ENCODE data around the gene GPRIN3.

GPRIN3 gene

GRCh38 chr4:89275587-89275986, 32.0 kb downstream of the GPRIN3 start:
- no peak for TF ChIP-seq CTCF (conservative IDR thresholded peaks at IDR 0.05; ENCODE audit: low read depth, low read length)
- no peak for DNase-seq (ENCODE audit: low read depth)
- no peak overlapping the region for H3K4me3 ChIP-seq (ENCODE audit: low read depth, low read length)

- TF ChIP-seq CTCF (conservative IDR thresholded peaks at IDR 0.05; ENCODE audit: low read depth, low read length) = no peak
- H3K4me3 ChIP-seq (ENCODE audit: low read depth, low read length) = no peak overlapping the region
- DNase-seq (ENCODE audit: low read depth) = no peak
These were observed 33.9 kb downstream of the GPRIN3 start for GRCh38 chr4:89273741-89274141.

- DNase-seq (ENCODE audit: low read depth) = no peak
- TF ChIP-seq CTCF (conservative IDR thresholded peaks at IDR 0.05; ENCODE audit: low read depth, low read length) = no peak
- no peak overlapping the region for H3K4me3 ChIP-seq (ENCODE audit: low read depth, low read length)
These were observed 36.8 kb downstream of the GPRIN3 start for GRCh38 chr4:89270792-89271191.

- H3K4me3 ChIP-seq (ENCODE audit: low read depth, low read length) = no peak overlapping the region
- DNase-seq (ENCODE audit: low read depth) = no peak
- no peak for TF ChIP-seq CTCF (conservative IDR thresholded peaks at IDR 0.05; ENCODE audit: low read depth, low read length)
These were observed 38.4 kb downstream of the GPRIN3 start for GRCh38 chr4:89269121-89269666.

- DNase-seq (ENCODE audit: low read depth) = peak; percentile 5
- TF ChIP-seq CTCF (conservative IDR thresholded peaks at IDR 0.05; ENCODE audit: low read depth, low read length) = no peak
- no peak overlapping the region for H3K4me3 ChIP-seq (ENCODE audit: low read depth, low read length)
These were observed 38.9 kb downstream of the GPRIN3 start for GRCh38 chr4:89268679-89269078.

GRCh38 chr4:89267846-89268245, 39.8 kb downstream of the GPRIN3 start:
- no peak overlapping the region for H3K4me3 ChIP-seq (ENCODE audit: low read depth, low read length)
- no peak for TF ChIP-seq CTCF (conservative IDR thresholded peaks at IDR 0.05; ENCODE audit: low read depth, low read length)
- DNase-seq (ENCODE audit: low read depth) = no peak

GRCh38 chr4:89267392-89267791, 40.2 kb downstream of the GPRIN3 start:
- no peak for DNase-seq (ENCODE audit: low read depth)
- H3K4me3 ChIP-seq (ENCODE audit: low read depth, low read length) = no peak overlapping the region
- TF ChIP-seq CTCF (conservative IDR thresholded peaks at IDR 0.05; ENCODE audit: low read depth, low read length) = no peak
